ENCODE measurements around the gene EIF4B. TPM values are rescaled to one million over a fixed set of nuclear protein-coding genes. Genes with fewer than 3 reads are reported as not detected.

EIF4B gene
- total and polyA plus RNA-seq, 2 of the 13 experiments (the other 11 are each of a cell fraction or from before 2014, with no cell fraction given) = 416 to 548 TPM

GRCh38 chr12:53011889-53012288 lies 5.6 kb downstream of the EIF4B start (continued):
- TF ChIP-seq, protein P1, sequence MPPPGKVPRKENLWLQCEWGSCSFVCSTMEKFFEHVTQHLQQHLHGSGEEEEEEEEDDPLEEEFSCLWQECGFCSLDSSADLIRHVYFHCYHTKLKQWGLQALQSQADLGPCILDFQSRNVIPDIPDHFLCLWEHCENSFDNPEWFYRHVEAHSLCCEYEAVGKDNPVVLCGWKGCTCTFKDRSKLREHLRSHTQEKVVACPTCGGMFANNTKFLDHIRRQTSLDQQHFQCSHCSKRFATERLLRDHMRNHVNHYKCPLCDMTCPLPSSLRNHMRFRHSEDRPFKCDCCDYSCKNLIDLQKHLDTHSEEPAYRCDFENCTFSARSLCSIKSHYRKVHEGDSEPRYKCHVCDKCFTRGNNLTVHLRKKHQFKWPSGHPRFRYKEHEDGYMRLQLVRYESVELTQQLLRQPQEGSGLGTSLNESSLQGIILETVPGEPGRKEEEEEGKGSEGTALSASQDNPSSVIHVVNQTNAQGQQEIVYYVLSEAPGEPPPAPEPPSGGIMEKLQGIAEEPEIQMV (CRISPR knock-in tag; IDR thresholded peaks at IDR 0.05; ENCODE audit: low read depth) = no peak
- TF ChIP-seq ATF3 (CRISPR knock-in tag; IDR thresholded peaks at IDR 0.05) = no peak
- no peak for TF ChIP-seq SOX13 (IDR thresholded peaks at IDR 0.05)
- TF ChIP-seq SOX13 (CRISPR knock-in tag; conservative IDR thresholded peaks at IDR 0.05 in 1 of 2, IDR thresholded peaks at IDR 0.05 in 1 of 2) = peak in 1 of 2 experiments; percentile 42; a peak in 1 of 4 replicates
- TF ChIP-seq FOXA3 (CRISPR knock-in tag; IDR thresholded peaks at IDR 0.05) = peak; percentile 27; the same call in 1 of the 2 replicates
- TF ChIP-seq CBX1 (IDR thresholded peaks at IDR 0.05; ENCODE audit: low read depth) = no peak
- TF ChIP-seq HDAC2 (CRISPR knock-in tag; IDR thresholded peaks at IDR 0.05) = peak; percentile 66; the same call in 1 of the 2 replicates
- TF ChIP-seq THYN1 (CRISPR knock-in tag; IDR thresholded peaks at IDR 0.05; ENCODE audit: borderline replicate concordance, low read depth) = no peak
- no peak for TF ChIP-seq BCL3 (CRISPR knock-in tag; IDR thresholded peaks at IDR 0.05)
- no peak for TF ChIP-seq ZNF207 (IDR thresholded peaks at IDR 0.05; ENCODE audit: borderline replicate concordance)
- TF ChIP-seq, protein P2, sequence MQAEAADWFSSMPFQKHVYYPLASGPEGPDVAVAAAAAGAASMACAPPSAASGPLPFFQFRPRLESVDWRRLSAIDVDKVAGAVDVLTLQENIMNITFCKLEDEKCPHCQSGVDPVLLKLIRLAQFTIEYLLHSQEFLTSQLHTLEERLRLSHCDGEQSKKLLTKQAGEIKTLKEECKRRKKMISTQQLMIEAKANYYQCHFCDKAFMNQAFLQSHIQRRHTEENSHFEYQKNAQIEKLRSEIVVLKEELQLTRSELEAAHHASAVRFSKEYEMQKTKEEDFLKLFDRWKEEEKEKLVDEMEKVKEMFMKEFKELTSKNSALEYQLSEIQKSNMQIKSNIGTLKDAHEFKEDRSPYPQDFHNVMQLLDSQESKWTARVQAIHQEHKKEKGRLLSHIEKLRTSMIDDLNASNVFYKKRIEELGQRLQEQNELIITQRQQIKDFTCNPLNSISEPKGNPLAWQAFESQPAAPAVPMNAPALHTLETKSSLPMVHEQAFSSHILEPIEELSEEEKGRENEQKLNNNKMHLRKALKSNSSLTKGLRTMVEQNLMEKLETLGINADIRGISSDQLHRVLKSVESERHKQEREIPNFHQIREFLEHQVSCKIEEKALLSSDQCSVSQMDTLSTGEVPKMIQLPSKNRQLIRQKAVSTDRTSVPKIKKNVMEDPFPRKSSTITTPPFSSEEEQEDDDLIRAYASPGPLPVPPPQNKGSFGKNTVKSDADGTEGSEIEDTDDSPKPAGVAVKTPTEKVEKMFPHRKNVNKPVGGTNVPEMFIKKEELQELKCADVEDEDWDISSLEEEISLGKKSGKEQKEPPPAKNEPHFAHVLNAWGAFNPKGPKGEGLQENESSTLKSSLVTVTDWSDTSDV (CRISPR knock-in tag; IDR thresholded peaks at IDR 0.05) = no peak
- no peak for TF ChIP-seq RBAK (CRISPR knock-in tag; IDR thresholded peaks at IDR 0.05)
- peak; percentile 63 for TF ChIP-seq ZNF629 (CRISPR knock-in tag; conservative IDR thresholded peaks at IDR 0.05)
- 0 out of 2 replicates have a peak, but pooled peaks have one; percentile 23 for TF ChIP-seq RXRB (CRISPR knock-in tag; IDR thresholded peaks at IDR 0.05; ENCODE audit: borderline replicate concordance)
- TF ChIP-seq SIX1 (CRISPR knock-in tag; IDR thresholded peaks at IDR 0.05; ENCODE audit: borderline replicate concordance) = peak; percentile 32; the same call in 1 of the 2 replicates
- TF ChIP-seq, protein P3, sequence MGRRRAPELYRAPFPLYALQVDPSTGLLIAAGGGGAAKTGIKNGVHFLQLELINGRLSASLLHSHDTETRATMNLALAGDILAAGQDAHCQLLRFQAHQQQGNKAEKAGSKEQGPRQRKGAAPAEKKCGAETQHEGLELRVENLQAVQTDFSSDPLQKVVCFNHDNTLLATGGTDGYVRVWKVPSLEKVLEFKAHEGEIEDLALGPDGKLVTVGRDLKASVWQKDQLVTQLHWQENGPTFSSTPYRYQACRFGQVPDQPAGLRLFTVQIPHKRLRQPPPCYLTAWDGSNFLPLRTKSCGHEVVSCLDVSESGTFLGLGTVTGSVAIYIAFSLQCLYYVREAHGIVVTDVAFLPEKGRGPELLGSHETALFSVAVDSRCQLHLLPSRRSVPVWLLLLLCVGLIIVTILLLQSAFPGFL (CRISPR knock-in tag; IDR thresholded peaks at IDR 0.05) = no peak
- no peak for TF ChIP-seq BORCS8-MEF2B (CRISPR knock-in tag; IDR thresholded peaks at IDR 0.05)
- TF ChIP-seq RFXAP (CRISPR knock-in tag; IDR thresholded peaks at IDR 0.05; ENCODE audit: borderline replicate concordance) = no peak
- no peak for TF ChIP-seq ZNF572 (CRISPR knock-in tag; IDR thresholded peaks at IDR 0.05)
- peak; percentile 27; the same call in 1 of the 2 replicates for TF ChIP-seq ELF3 (CRISPR knock-in tag; IDR thresholded peaks at IDR 0.05)
- TF ChIP-seq ZNF451 (CRISPR knock-in tag; IDR thresholded peaks at IDR 0.05) = no peak
- no peak for TF ChIP-seq ZBTB21 (CRISPR knock-in tag; IDR thresholded peaks at IDR 0.05)
- TF ChIP-seq ZNF883 (CRISPR knock-in tag; IDR thresholded peaks at IDR 0.05; ENCODE audit: not compliant biosample characterization) = no peak
- no peak for TF ChIP-seq MYC (CRISPR knock-in tag; IDR thresholded peaks at IDR 0.05; ENCODE audit: borderline replicate concordance)
- no peak for TF ChIP-seq ZNF264 (CRISPR knock-in tag; IDR thresholded peaks at IDR 0.05)
- 0 out of 2 replicates have a peak, but pooled peaks have one; percentile 29 for TF ChIP-seq ZFY (CRISPR knock-in tag; IDR thresholded peaks at IDR 0.05)
